ENCODE results near the gene LRRC71.

LRRC71 gene

GRCh38 chr1:156900896-156901589 is 19.4 kb upstream of the LRRC71 start:
- H3K4me3 ChIP-seq (ENCODE audit: low read depth, low read length), result no peak overlapping the region
- no peak for DNase-seq (ENCODE audit: low read depth)
- TF ChIP-seq CTCF (conservative IDR thresholded peaks at IDR 0.05; ENCODE audit: low read depth, low read length), result no peak

GRCh38 chr1:156901590-156901900 is 18.9 kb upstream of the LRRC71 start:
- no peak for TF ChIP-seq CTCF (conservative IDR thresholded peaks at IDR 0.05; ENCODE audit: low read depth, low read length)
- no peak for DNase-seq (ENCODE audit: low read depth)
- H3K4me3 ChIP-seq (ENCODE audit: low read depth, low read length), result no peak overlapping the region

- peak; percentile 23 for DNase-seq (ENCODE audit: low read depth)
- no peak overlapping the region for H3K4me3 ChIP-seq (ENCODE audit: low read depth, low read length)
- no peak for TF ChIP-seq CTCF (conservative IDR thresholded peaks at IDR 0.05; ENCODE audit: low read depth, low read length)
These were observed 18.2 kb upstream of the LRRC71 start for GRCh38 chr1:156901966-156902915.

GRCh38 chr1:156903328-156904091 is 16.9 kb upstream of the LRRC71 start:
- H3K4me3 ChIP-seq (ENCODE audit: low read depth, low read length), result no peak overlapping the region
- no peak for TF ChIP-seq CTCF (conservative IDR thresholded peaks at IDR 0.05; ENCODE audit: low read depth, low read length)
- no peak for DNase-seq (ENCODE audit: low read depth)

GRCh38 chr1:156904187-156904959 is 16.1 kb upstream of the LRRC71 start:
- no peak for TF ChIP-seq CTCF (conservative IDR thresholded peaks at IDR 0.05; ENCODE audit: low read depth, low read length)

GRCh38 chr1:156905176-156905575 is 15.3 kb upstream of the LRRC71 start:
- H3K4me3 ChIP-seq (ENCODE audit: low read depth, low read length), result no peak overlapping the region
- no peak for TF ChIP-seq CTCF (conservative IDR thresholded peaks at IDR 0.05; ENCODE audit: low read depth, low read length)
- no peak for DNase-seq (ENCODE audit: low read depth)

More at GRCh38 chr1:156904187-156904959, 16.1 kb upstream of the LRRC71 start:
- H3K4me3 ChIP-seq (ENCODE audit: low read depth, low read length), result no peak overlapping the region
- no peak for DNase-seq (ENCODE audit: low read depth)

Data from choroid plexus epithelial cell (primary cell).